WTC11 (cell line): ENCODE results near the gene RTCA. TPM values are rescaled to one million over a fixed set of nuclear protein-coding genes. Genes with fewer than 3 reads are reported as not detected.

Experiments used
- ATAC-seq: fragments of 200-7000 bp; cut with Tn5 transposase; 2 replicates; pipeline ENCODE4 v1.10.0; 2021; ENCODE audit warnings: mild to moderate bottlenecking, moderate library complexity
- Bru-seq: library from RNA; stranded (reverse); fragments of 400-500 nt; gene quantifications from one replicate; lab custom pipeline; 2021; lab: Mats Ljungman, UMichigan
- CTCF ChIA-PET: fragments of 300-600 bp; sonication (Branson Sonifier 250); formaldehyde crosslinking; loops from one replicate; lab custom pipeline; 2021; ENCODE audit warnings: antibody characterized with exemption; lab: Charles Lee
- POLR2A ChIA-PET: fragments of 350-600 bp; sonication (Branson Sonifier 250); formaldehyde crosslinking; loops from one replicate; lab custom pipeline; 2021; ENCODE audit warnings: antibody characterized with exemption; lab: Charles Lee
- DNase-seq: peaks from one replicate; pipeline ENCODE4 v3.0.0; 2021; ENCODE audit warnings: low spot score
- H3K27ac Mint-ChIP-seq: 2 replicates; pipeline ENCODE4 v1.8.0; 2021; ENCODE audit warnings: mixed read lengths
- H3K27me3 Mint-ChIP-seq: 2 replicates; pipeline ENCODE4 v1.8.0; 2021; ENCODE audit warnings: low read depth, mild to moderate bottlenecking, moderate library complexity, mixed read lengths
- H3K36me3 Mint-ChIP-seq: 2 replicates; pipeline ENCODE4 v1.8.0; 2021; ENCODE audit warnings: mixed read lengths
- H3K4me1 Mint-ChIP-seq: 2 replicates; pipeline ENCODE4 v1.8.0; 2022; ENCODE audit warnings: mixed read lengths
- H3K4me3 Mint-ChIP-seq: 2 replicates; pipeline ENCODE4 v1.8.0; 2021; ENCODE audit warnings: mild to moderate bottlenecking, moderate library complexity, mixed read lengths
- H3K9me3 Mint-ChIP-seq: 2 replicates; pipeline ENCODE4 v1.8.0; 2021; ENCODE audit warnings: mixed read lengths
- CBFB ChIP-seq: sonication (generic); formaldehyde crosslinking; IDR thresholded peaks from 2 replicates; pipeline ENCODE4 v1.8.1; 2022; ENCODE audit warnings: mild to moderate bottlenecking, low read depth, missing genetic modification reagents
- CREM ChIP-seq: sonication (generic); formaldehyde crosslinking; IDR thresholded peaks from 2 replicates; pipeline ENCODE4 v1.8.1; 2022; ENCODE audit warnings: mild to moderate bottlenecking, missing genetic modification reagents, moderate library complexity
- CTCF ChIP-seq: fragments of 200-600 bp; IDR thresholded peaks from 2 replicates; pipeline ENCODE4 v1.8.0; 2022; ENCODE audit warnings: antibody characterized with exemption
- E2F5 ChIP-seq: sonication (generic); formaldehyde crosslinking; IDR thresholded peaks from 2 replicates; pipeline ENCODE4 v1.8.1; 2022; ENCODE audit warnings: mild to moderate bottlenecking, moderate library complexity, missing genetic modification reagents
- ERG ChIP-seq: fragments of 250-450 bp; sonication (Bioruptor Pico); IDR thresholded peaks from 2 replicates; pipeline ENCODE4 v1.8.0; 2021; ENCODE audit warnings: mild to moderate bottlenecking
- GRHL2 ChIP-seq: fragments of 250-450 bp; sonication (Bioruptor Pico); IDR thresholded peaks from 2 replicates; pipeline ENCODE4 v1.8.0; 2022; ENCODE audit warnings: mild to moderate bottlenecking, moderate library complexity; ENCODE audit not compliant: insufficient replicate concordance, severe bottlenecking
- IRF1 ChIP-seq: sonication (generic); formaldehyde crosslinking; IDR thresholded peaks from 2 replicates; pipeline ENCODE4 v1.8.0; 2023; ENCODE audit warnings: missing genetic modification reagents
- NR2C2 ChIP-seq: sonication (generic); formaldehyde crosslinking; IDR thresholded peaks from 2 replicates; pipeline ENCODE4 v1.8.0; 2022; ENCODE audit warnings: mild to moderate bottlenecking, missing genetic modification reagents
- RORB ChIP-seq: fragments of 250-450 bp; sonication (Bioruptor Pico); IDR thresholded peaks from 2 replicates; pipeline ENCODE4 v1.9.0; 2021; ENCODE audit warnings: mild to moderate bottlenecking
- SOX15 ChIP-seq: fragments of 250-450 bp; sonication (Bioruptor Pico); IDR thresholded peaks from 2 replicates; pipeline ENCODE4 v1.9.0; 2021; ENCODE audit warnings: mild to moderate bottlenecking
- TCF7 ChIP-seq: sonication (generic); formaldehyde crosslinking; IDR thresholded peaks from 2 replicates; pipeline ENCODE4 v1.8.0; 2022; ENCODE audit warnings: mild to moderate bottlenecking, low read depth, missing genetic modification reagents, moderate library complexity
- TEAD4 ChIP-seq: sonication (generic); formaldehyde crosslinking; IDR thresholded peaks from 2 replicates; pipeline ENCODE4 v1.8.0; 2022; ENCODE audit warnings: mild to moderate bottlenecking, missing genetic modification reagents
- ZNF121 ChIP-seq: sonication (generic); formaldehyde crosslinking; IDR thresholded peaks from 2 replicates; pipeline ENCODE4 v1.8.0; 2023; ENCODE audit warnings: missing genetic modification reagents
- ZNF219 ChIP-seq: sonication (generic); formaldehyde crosslinking; IDR thresholded peaks from 2 replicates; pipeline ENCODE4 v1.8.0; 2023; ENCODE audit warnings: missing genetic modification reagents, mild to moderate bottlenecking, borderline replicate concordance
- ZNF396 ChIP-seq: fragments of 250-450 bp; sonication (Bioruptor Pico); IDR thresholded peaks from 2 replicates; pipeline ENCODE4 v1.8.0; 2021; ENCODE audit warnings: mild to moderate bottlenecking, moderate library complexity, borderline replicate concordance
- ZNF416 ChIP-seq: fragments of 250-450 bp; sonication (Bioruptor Pico); IDR thresholded peaks from 2 replicates; pipeline ENCODE4 v1.9.0; 2021; ENCODE audit warnings: mild to moderate bottlenecking, inconsistent platforms
- ZNF425 ChIP-seq: fragments of 250-450 bp; sonication (Bioruptor Pico); conservative IDR thresholded peaks from 2 replicates; pipeline ENCODE4 v1.9.0; 2021; ENCODE audit warnings: mild to moderate bottlenecking
- long read RNA-seq, 3 experiments: library from RNA in 1 of 3; library from capped mRNA in 1 of 3; library from polyadenylated mRNA in 1 of 3; unstranded in 2 of 3; stranded (forward) in 1 of 3; transcript quantifications; one replicate each; pipeline ENCODE4 v2.0.0, GENCODE V29; 2021
- total RNA-seq: library from RNA; stranded (reverse); gene quantifications from 3 replicates; pipeline ENCODE4 v1.2.3, GENCODE V29; 2021
- TF ChIP-seq, protein P1 (sequence below): fragments of 250-450 bp; sonication (Bioruptor Pico); IDR thresholded peaks from 2 replicates; pipeline ENCODE4 v1.9.0; 2021; ENCODE audit warnings: mild to moderate bottlenecking, borderline replicate concordance
- TF ChIP-seq, protein P2 (sequence below): sonication (generic); formaldehyde crosslinking; IDR thresholded peaks from 2 replicates; pipeline ENCODE4 v1.8.0; 2022; ENCODE audit warnings: missing genetic modification reagents

The RTCA gene
- total RNA-seq (31.1 to 35.7 TPM (median 35.2 TPM) in 3 replicates), Bru-seq, nascent RNA (percentile 88 among the genes with signal in this experiment)
- long read RNA-seq, experiment 1, transcript RTCA-203 (11 exons, 2,535 nt): major isoform, 60 of 88 reads
- long read RNA-seq, experiment 1, partial matches to known transcripts: 5 of 88 reads
- long read RNA-seq, experiment 1, other reads (novel, unspliced or antisense): 21 of 88 reads
- long read RNA-seq, experiment 2, transcript RTCA-203 (11 exons, 2,535 nt): major isoform, 19 of 48 reads
- long read RNA-seq, experiment 2, partial matches to known transcripts: 10 of 48 reads
- long read RNA-seq, experiment 2, other reads (novel, unspliced or antisense): 18 of 48 reads
- long read RNA-seq, experiment 3, transcript RTCA-203 (11 exons, 2,535 nt): major isoform, 69 of 128 reads
- long read RNA-seq, experiment 3, partial matches to known transcripts: 44 of 128 reads
- long read RNA-seq, experiment 3, other reads (novel, unspliced or antisense): 12 of 128 reads

DNA sequence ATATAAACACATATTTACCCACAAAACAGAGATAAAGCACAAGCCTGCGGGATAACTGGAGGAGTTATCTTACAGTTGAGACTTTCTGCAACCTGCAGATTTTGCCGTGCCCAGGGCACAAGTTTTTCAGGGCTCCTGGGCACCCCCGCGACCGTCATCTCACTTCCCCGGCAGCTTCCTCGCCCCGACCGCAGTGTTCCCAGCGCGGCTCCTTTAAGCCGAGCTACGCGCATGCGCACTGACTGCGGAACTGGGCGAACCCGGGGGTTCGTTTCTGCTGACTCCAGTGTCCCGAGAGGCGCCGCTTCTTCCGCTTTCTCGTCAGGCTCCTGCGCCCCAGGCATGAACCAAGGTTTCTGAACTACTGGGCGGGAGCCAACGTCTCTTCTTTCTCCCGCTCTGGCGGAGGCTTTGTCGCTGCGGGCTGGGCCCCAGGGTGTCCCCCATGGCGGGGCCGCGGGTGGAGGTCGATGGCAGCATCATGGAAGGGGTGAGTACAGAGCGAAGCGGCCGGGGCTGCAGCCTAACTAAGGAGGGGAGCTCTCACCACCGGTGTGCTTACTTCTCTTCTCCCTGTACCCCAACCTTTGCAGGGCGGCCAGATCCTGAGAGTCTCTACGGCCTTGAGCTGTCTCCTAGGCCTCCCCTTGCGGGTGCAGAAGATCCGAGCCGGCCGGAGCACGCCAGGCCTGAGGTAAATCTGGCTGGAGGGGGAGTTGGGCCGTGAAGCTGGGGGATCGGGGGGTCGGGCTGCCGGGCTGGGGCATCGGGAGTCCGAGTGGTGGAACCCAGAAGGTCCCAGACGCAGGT lies at the start of gene RTCA:
Gene RTCA, plus strand, starts transcription at position 286 of the 810 bp plus-strand sequence. Its CDS starts 160 bp downstream, at position 446.
- POLR2A ChIA-PET: interaction anchor here (0.8 to 3.2 kb wide), 6 partner anchors 13 to 296 kb away, joined by 3 to 34 read pairs (median 4); partner anchors contain the start of genes CDC14A and DBT
- peaks cover 45% of the 10 kb centered on the region for H3K36me3 Mint-ChIP-seq
- H3K4me3 Mint-ChIP-seq: peak within 1 kb of the TSS; percentile 99
- DNase-seq (peak; percentile 96), ATAC-seq (peak; percentile 95)
- CTCF ChIA-PET: interaction anchor here (0.6 to 2.5 kb wide), 5 partner anchors 16 to 193 kb away, joined by 4 to 21 read pairs (median 10); partner anchors contain the start of genes CDC14A and DBT
- H3K4me1 Mint-ChIP-seq: peaks cover 10% of the 10 kb centered on the region
- H3K27me3 Mint-ChIP-seq: peaks cover 12% of the 10 kb centered on the region
- H3K27ac Mint-ChIP-seq: peak within 1 kb of the TSS; percentile 96
- H3K9me3 Mint-ChIP-seq: peaks cover 28% of the 10 kb centered on the region
- TF ChIP-seq ZNF416 (CRISPR knock-in tag) (no peak), RORB (CRISPR knock-in tag) (no peak), GRHL2 (CRISPR knock-in tag) (no peak), TCF7 (CRISPR knock-in tag) (no peak), E2F5 (peak; percentile 70; the same call in 1 of the 2 replicates), CREM (CRISPR knock-in tag) (0 out of 2 replicates have a peak, but pooled peaks have one; percentile 63), ZNF121 (CRISPR knock-in tag) (no peak), CBFB (CRISPR knock-in tag) (0 out of 2 replicates have a peak, but pooled peaks have one; percentile 76), ERG (CRISPR knock-in tag) (no peak), SOX15 (CRISPR knock-in tag) (no peak), ZNF425 (CRISPR knock-in tag) (no peak), CTCF (no peak), TEAD4 (no peak), NR2C2 (CRISPR knock-in tag) (no peak), ZNF396 (CRISPR knock-in tag) (no peak), ZNF219 (CRISPR knock-in tag) (no peak), IRF1 (CRISPR knock-in tag) (no peak; the same call in 1 of the 2 replicates)
- TF ChIP-seq, protein P1, sequence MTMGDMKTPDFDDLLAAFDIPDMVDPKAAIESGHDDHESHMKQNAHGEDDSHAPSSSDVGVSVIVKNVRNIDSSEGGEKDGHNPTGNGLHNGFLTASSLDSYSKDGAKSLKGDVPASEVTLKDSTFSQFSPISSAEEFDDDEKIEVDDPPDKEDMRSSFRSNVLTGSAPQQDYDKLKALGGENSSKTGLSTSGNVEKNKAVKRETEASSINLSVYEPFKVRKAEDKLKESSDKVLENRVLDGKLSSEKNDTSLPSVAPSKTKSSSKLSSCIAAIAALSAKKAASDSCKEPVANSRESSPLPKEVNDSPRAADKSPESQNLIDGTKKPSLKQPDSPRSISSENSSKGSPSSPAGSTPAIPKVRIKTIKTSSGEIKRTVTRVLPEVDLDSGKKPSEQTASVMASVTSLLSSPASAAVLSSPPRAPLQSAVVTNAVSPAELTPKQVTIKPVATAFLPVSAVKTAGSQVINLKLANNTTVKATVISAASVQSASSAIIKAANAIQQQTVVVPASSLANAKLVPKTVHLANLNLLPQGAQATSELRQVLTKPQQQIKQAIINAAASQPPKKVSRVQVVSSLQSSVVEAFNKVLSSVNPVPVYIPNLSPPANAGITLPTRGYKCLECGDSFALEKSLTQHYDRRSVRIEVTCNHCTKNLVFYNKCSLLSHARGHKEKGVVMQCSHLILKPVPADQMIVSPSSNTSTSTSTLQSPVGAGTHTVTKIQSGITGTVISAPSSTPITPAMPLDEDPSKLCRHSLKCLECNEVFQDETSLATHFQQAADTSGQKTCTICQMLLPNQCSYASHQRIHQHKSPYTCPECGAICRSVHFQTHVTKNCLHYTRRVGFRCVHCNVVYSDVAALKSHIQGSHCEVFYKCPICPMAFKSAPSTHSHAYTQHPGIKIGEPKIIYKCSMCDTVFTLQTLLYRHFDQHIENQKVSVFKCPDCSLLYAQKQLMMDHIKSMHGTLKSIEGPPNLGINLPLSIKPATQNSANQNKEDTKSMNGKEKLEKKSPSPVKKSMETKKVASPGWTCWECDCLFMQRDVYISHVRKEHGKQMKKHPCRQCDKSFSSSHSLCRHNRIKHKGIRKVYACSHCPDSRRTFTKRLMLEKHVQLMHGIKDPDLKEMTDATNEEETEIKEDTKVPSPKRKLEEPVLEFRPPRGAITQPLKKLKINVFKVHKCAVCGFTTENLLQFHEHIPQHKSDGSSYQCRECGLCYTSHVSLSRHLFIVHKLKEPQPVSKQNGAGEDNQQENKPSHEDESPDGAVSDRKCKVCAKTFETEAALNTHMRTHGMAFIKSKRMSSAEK (CRISPR knock-in tag): no peak
- TF ChIP-seq, protein P2, sequence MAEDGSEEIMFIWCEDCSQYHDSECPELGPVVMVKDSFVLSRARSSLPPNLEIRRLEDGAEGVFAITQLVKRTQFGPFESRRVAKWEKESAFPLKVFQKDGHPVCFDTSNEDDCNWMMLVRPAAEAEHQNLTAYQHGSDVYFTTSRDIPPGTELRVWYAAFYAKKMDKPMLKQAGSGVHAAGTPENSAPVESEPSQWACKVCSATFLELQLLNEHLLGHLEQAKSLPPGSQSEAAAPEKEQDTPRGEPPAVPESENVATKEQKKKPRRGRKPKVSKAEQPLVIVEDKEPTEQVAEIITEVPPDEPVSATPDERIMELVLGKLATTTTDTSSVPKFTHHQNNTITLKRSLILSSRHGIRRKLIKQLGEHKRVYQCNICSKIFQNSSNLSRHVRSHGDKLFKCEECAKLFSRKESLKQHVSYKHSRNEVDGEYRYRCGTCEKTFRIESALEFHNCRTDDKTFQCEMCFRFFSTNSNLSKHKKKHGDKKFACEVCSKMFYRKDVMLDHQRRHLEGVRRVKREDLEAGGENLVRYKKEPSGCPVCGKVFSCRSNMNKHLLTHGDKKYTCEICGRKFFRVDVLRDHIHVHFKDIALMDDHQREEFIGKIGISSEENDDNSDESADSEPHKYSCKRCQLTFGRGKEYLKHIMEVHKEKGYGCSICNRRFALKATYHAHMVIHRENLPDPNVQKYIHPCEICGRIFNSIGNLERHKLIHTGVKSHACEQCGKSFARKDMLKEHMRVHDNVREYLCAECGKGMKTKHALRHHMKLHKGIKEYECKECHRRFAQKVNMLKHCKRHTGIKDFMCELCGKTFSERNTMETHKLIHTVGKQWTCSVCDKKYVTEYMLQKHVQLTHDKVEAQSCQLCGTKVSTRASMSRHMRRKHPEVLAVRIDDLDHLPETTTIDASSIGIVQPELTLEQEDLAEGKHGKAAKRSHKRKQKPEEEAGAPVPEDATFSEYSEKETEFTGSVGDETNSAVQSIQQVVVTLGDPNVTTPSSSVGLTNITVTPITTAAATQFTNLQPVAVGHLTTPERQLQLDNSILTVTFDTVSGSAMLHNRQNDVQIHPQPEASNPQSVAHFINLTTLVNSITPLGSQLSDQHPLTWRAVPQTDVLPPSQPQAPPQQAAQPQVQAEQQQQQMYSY (CRISPR knock-in tag): no peak
